HuH-7 (cell line): ENCODE results near the gene PGAP6.
"Not testable (repeated sequence)": the region's sequence is repeated elsewhere in the genome, so short reads cannot be mapped to it uniquely, and the experiment has no call there.

Experiments
- DNase-seq: peaks from one replicate; pipeline ENCODE4 v3.0.0; 2011; ENCODE audit warnings: low spot score

Gene PGAP6

GRCh38 chr16:348495-348894, 33.3 kb downstream of the PGAP6 start:
- not testable (repeated sequence) for DNase-seq

- DNase-seq = no peak
Observed at GRCh38 chr16:347203-347602, 34.6 kb downstream of the PGAP6 start.

GRCh38 chr16:346587-346986, 35.2 kb downstream of the PGAP6 start:
- no peak for DNase-seq

GRCh38 chr16:345772-346171, 36.0 kb downstream of the PGAP6 start:
- DNase-seq = no peak

GRCh38 chr16:342455-343213, 39.1 kb downstream of the PGAP6 start:
- no peak for DNase-seq

GRCh38 chr16:341974-342336, 39.8 kb downstream of the PGAP6 start:
- not testable (repeated sequence) for DNase-seq

- DNase-seq = not testable (repeated sequence)
Observed at GRCh38 chr16:341095-341973, 40.4 kb downstream of the PGAP6 start.

- no peak for DNase-seq
Observed at GRCh38 chr16:340370-341091, 41.2 kb downstream of the PGAP6 start.

- no peak for DNase-seq
Observed at GRCh38 chr16:339680-340079, 42.1 kb downstream of the PGAP6 start.

- DNase-seq = no peak
Observed at GRCh38 chr16:337975-338575, 43.7 kb downstream of the PGAP6 start.

- no peak for DNase-seq
Observed at GRCh38 chr16:337437-337836, 44.3 kb downstream of the PGAP6 start.

- no peak for DNase-seq
Observed at GRCh38 chr16:336269-336668, 45.5 kb downstream of the PGAP6 start.

- DNase-seq = not testable (repeated sequence)
Observed at GRCh38 chr16:334861-335632, 46.7 kb downstream of the PGAP6 start.

- not testable (repeated sequence) for DNase-seq
Observed at GRCh38 chr16:334164-334832, 47.5 kb downstream of the PGAP6 start.

GRCh38 chr16:333406-334094, 48.2 kb downstream of the PGAP6 start:
- DNase-seq = no peak

- not testable (repeated sequence) for DNase-seq
Observed at GRCh38 chr16:331181-331814, 50.5 kb downstream of the PGAP6 start.

GRCh38 chr16:330741-331140, 51.0 kb downstream of the PGAP6 start:
- no peak for DNase-seq

- no peak for DNase-seq
Observed at GRCh38 chr16:325375-326145, 56.2 kb downstream of the PGAP6 start.
